IPS DF 6.9 (cell line): ENCODE measurements around the gene GUCY1A1.

ENCODE experiments used
- DNase-seq: peaks from one replicate; pipeline ENCODE4 v3.0.0-alpha.2; 2013; ENCODE audit warnings: low read depth, low spot score
- H3K27ac ChIP-seq: one replicate; pipeline ENCODE4 v1.5.1; 2013; ENCODE audit warnings: low read length, control low read depth
- H3K27me3 ChIP-seq: 2 replicates; pipeline ENCODE4 v1.6.1; 2013; ENCODE audit warnings: mild to moderate bottlenecking, low read length; ENCODE audit not compliant: control insufficient read depth, insufficient read depth
- H3K36me3 ChIP-seq: 2 replicates; pipeline ENCODE4 v1.6.1; 2013; ENCODE audit warnings: low read length; ENCODE audit not compliant: control insufficient read depth, insufficient read depth
- H3K4me1 ChIP-seq: 2 replicates; pipeline ENCODE4 v1.6.1; 2013; ENCODE audit warnings: low read length; ENCODE audit not compliant: control insufficient read depth, insufficient read depth
- H3K4me3 ChIP-seq: 2 replicates; pipeline ENCODE4 v1.5.1; 2013; ENCODE audit warnings: mild to moderate bottlenecking, low read length
- H3K9me3 ChIP-seq: 2 replicates; pipeline ENCODE4 v1.6.1; 2013; ENCODE audit warnings: low read length, inconsistent platforms; ENCODE audit not compliant: control insufficient read depth, insufficient read depth
- WGBS: extraction: QIAGEN DNeasy Blood & Tissue Kit; methylation state at CpG from one replicate; pipeline ENCODE4 v1.1.7; 2013; ENCODE audit warnings: mixed read lengths, missing lambda C conversion rate; ENCODE audit not compliant: insufficient read length, insufficient coverage; 5-methylcytosine and 5-hydroxymethylcytosine counted together

The GUCY1A1 gene

DNA sequence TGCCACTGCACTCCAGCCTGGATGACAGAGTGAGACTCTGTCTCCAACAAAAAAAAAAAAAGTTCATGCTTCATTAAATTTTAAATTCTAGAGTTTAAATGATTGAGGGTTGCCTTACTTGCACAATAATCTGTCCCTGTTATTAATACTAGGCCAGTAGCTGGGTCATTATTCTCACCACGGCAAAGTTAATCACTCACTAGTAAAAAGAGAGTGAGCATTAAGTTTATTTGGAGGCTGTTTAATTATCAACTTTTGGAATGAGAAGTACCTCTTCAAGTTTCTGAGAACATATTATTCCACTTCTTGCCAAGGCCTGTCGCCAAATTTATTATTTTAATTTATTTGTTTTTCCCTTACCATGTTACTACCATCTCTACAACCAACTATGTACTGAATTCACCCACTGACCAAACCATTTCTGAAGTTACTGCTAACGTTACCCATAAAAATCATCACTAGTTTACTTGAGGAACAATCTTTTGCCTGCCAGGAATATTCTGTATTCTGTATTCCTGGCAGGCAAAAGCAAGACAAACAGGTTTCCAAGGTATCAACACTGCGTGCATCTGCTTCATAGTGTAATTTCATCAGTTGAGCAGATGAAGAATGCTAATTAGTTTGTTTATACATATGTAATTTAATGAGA lies 26.5 kb downstream of the GUCY1A1 start:
- no peaks in the 10 kb centered on the region for H3K4me1 ChIP-seq
- no peaks in the 10 kb centered on the region for H3K27me3 ChIP-seq
- no peaks in the 10 kb centered on the region for H3K36me3 ChIP-seq
- H3K27ac ChIP-seq = no peak overlapping the region
- WGBS = no CpG with 5 or more reads among the region's 4 CpGs
- no peak for DNase-seq
- no peak overlapping the region for H3K4me3 ChIP-seq
- H3K9me3 ChIP-seq = no peaks in the 10 kb centered on the region

DNA sequence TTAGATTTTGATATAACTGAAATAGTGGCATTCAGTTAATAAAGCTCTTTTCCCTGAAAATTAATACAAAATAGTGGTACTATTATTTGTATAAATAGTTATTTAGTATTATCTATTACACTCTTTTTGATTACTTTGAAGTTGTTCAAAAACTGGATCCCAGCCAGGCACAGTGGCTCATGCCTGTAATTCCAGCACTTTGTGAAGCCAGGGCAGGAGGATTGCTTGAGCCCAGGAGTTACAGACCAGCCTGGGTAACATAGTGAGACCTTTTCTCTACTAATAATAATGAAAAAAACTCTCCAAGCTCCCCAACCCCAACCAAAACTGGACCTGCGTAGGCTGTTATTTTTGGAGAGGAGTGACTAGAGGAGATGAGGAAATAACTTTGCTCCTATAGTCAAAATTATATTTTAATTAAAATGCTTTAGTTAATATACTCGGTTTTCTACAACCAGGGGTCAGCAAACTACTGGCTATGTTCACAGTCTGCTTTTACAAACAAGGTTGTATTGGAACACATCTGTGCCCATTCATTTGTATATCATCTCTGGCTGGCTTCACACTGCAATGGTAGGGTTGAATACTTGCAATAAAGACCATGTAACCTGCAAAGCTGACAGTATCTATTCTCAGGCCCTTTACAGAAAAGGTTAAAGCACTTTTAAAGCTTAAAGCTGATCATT lies 27.6 kb downstream of the GUCY1A1 start:
- Histone ChIP-seq H3K27ac (no peak overlapping the region), H3K9me3 (no peaks in the 10 kb centered on the region), H3K27me3 (no peaks in the 10 kb centered on the region), H3K4me3 (no peak overlapping the region), H3K36me3 (no peaks in the 10 kb centered on the region), H3K4me1 (no peaks in the 10 kb centered on the region)
- no peak for DNase-seq
- no CpG with 5 or more reads among the region's 2 CpGs for WGBS

DNA sequence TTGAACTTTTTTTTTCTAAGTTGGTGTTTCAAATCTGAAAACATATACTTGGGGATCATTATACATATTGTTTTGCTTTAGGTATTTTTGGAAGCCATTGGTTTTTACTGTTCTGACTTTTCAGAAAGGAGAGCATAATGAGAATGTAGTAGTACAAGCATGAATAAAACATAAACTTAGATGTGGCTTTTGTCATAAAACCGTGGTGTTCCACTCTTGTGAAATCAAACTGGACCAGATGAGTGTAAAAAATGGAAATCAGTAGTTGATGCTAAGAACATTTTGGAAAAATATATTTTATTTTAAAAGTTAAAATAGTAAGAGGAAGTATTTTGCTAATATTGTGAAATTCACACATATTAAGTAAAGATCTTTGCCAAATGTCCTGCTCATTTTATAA lies 29.6 kb downstream of the GUCY1A1 start:
- H3K4me3 ChIP-seq = no peak overlapping the region

DNA sequence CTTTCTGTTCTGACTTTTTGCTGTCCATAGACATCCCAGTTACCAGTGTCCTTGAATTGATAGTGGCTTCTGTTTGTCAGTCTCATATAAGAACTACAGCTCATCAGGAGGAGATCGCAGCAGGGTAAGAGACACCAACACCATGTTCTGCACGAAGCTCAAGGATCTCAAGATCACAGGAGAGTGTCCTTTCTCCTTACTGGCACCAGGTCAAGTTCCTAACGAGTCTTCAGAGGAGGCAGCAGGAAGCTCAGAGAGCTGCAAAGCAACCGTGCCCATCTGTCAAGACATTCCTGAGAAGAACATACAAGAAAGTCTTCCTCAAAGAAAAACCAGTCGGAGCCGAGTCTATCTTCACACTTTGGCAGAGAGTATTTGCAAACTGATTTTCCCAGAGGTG lies 30.1 kb downstream of the GUCY1A1 start:
- Histone ChIP-seq H3K4me3 (no peak overlapping the region), H3K4me1 (no peaks in the 10 kb centered on the region), H3K27me3 (no peaks in the 10 kb centered on the region), H3K36me3 (no peaks in the 10 kb centered on the region), H3K27ac (no peak overlapping the region), H3K9me3 (no peaks in the 10 kb centered on the region)
- no CpG with 5 or more reads among the region's 6 CpGs for WGBS
- DNase-seq = no peak

More for the DNA sequence above, 29.6 kb downstream of the GUCY1A1 start:
- whole genome bisulfite sequencing = no CpG with 5 or more reads among the region's 1 CpG
- Histone ChIP-seq H3K27ac (no peak overlapping the region), H3K9me3 (no peaks in the 10 kb centered on the region), H3K27me3 (no peaks in the 10 kb centered on the region), H3K36me3 (no peaks in the 10 kb centered on the region), H3K4me1 (no peaks in the 10 kb centered on the region)
- DNase-seq = no peak

DNA sequence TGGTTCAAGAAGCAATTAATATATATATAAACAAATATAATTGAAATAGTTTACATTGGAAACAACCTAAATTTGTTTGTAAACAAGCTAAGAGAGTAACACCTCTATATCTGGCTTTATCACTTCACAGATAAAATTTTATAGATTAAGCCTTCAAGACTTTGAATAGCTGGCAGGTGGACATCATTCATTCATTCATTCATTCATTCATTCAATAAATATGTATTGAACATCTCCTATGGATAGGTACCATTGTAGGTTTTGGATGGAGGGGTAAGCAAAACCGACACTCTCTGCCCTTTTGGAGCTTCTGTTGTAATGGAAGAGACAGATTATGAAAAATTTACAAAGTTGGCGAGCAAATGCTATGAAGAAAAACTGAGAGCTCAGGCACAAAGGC lies 35.2 kb downstream of the GUCY1A1 start:
- Histone ChIP-seq H3K36me3 (no peaks in the 10 kb centered on the region), H3K27ac (no peak overlapping the region), H3K27me3 (no peaks in the 10 kb centered on the region), H3K4me1 (no peaks in the 10 kb centered on the region), H3K4me3 (no peak overlapping the region), H3K9me3 (no peaks in the 10 kb centered on the region)
- WGBS = no CpG with 5 or more reads among the region's 2 CpGs
- DNase-seq = no peak

DNA sequence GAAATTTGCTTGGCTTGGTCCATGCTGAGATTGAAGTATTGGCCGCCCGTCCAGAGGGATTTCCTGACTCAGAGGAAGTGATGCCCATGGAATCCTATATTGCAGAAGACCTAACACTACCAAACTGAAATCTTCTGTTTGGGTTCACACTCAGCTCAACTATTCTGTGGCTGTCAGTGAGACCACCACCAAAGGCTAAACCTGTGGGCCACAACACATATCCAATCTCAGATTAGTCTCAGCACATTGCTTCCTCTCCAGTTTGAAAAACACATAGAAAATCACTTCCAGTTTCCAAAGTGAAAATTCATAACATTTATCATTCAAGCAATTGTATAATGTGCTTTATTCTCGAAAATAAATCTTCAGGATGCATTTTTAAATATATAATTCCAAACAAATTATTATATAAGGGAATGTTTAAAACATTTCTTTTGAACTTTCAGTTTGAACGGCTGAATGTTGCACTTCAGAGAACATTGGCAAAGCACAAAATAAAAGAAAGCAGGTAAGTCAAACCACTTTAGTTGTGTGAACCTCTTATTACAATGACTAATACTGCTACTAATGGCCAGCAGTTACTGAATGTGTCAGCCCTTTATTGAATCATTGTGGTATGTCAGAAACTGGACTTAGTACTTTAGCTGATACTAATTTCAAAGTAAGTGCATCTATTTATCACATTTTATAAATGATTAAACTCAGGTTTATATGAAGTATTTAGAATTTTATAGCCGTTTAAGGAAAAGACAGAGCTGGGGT lies 37.0 kb downstream of the GUCY1A1 start:
- Histone ChIP-seq H3K9me3 (no peaks in the 10 kb centered on the region), H3K27me3 (no peaks in the 10 kb centered on the region), H3K4me1 (no peaks in the 10 kb centered on the region), H3K36me3 (no peaks in the 10 kb centered on the region), H3K27ac (no peak overlapping the region), H3K4me3 (no peak overlapping the region)
- no peak for DNase-seq
- WGBS = no CpG with 5 or more reads among the region's 5 CpGs

DNA sequence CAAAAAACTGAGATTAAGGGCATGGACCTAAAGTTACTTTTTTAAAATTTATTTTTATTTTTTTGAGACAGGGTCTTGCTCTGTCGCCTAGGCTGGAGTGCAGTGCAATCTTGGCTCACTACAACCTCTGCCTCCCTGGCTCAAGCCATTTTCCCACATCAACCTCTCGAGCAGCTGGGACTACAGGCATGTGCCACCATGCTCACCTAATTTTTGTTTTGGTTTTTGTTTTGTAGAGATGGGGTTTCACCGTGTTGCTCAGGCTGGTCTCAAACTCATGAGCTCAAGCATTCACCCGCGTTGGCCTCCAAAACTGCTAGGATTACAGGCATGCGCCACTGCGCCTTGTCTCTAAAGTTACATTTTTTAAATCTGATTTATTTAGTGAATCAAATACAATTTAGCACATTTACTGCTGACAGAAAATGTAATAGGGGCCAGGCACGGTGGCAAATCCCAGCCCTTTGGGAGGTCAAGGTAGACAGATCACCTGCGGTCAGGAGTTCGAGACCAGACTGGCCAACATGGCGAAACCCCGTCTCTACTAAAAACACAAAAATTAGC lies 38.3 kb downstream of the GUCY1A1 start:
- no peaks in the 10 kb centered on the region for H3K4me1 ChIP-seq
- no peaks in the 10 kb centered on the region for H3K27me3 ChIP-seq
- WGBS = no CpG with 5 or more reads among the region's 12 CpGs
- no peak overlapping the region for H3K27ac ChIP-seq
- DNase-seq = no peak
- H3K9me3 ChIP-seq = no peaks in the 10 kb centered on the region
- H3K4me3 ChIP-seq = no peak overlapping the region
- H3K36me3 ChIP-seq = no peaks in the 10 kb centered on the region

DNA sequence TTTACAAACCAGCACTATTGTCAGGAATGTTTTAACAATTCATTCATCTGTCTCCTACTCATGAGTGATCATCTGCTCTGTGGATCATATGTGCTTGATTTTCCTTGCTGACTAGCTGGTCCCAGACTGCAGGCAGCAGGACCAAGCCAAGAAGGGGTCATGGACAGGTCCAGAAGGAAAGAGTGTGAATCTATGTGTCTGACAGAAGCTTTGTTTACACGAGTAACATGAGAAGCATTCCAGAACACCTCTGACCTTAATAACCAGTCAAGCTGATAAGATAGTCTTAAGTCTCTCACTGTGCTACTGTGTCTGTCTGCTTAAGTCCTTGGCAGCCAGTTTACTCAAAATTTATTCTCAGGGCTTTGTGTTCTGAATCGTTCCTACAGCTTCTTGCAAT lies 39.0 kb downstream of the GUCY1A1 start:
- Histone ChIP-seq H3K9me3 (no peaks in the 10 kb centered on the region), H3K4me1 (no peaks in the 10 kb centered on the region), H3K27ac (no peak overlapping the region), H3K27me3 (no peaks in the 10 kb centered on the region), H3K4me3 (no peak overlapping the region), H3K36me3 (no peaks in the 10 kb centered on the region)
- DNase-seq = no peak
- WGBS = no CpG with 5 or more reads among the region's 2 CpGs

DNA sequence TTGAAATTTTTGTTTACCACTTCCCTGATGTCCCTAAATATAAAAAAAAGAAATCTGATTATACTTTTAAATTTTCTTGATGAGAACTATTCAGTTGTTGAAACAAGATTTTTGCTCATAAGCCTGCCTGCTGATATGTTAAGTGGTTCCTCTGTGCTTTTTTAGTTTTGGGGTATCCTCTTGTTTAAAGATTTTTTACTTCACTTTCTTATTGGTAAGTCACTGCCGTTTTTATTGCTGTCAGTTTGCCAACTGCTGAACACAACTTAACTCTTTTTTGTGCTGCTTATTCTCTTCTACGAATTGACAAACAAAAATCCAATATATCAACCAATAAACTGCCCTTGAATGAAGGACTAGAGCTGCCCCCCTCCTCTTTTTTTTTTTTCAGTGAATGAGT lies 39.5 kb downstream of the GUCY1A1 start:
- WGBS = no CpG with 5 or more reads among the region's 2 CpGs

DNA sequence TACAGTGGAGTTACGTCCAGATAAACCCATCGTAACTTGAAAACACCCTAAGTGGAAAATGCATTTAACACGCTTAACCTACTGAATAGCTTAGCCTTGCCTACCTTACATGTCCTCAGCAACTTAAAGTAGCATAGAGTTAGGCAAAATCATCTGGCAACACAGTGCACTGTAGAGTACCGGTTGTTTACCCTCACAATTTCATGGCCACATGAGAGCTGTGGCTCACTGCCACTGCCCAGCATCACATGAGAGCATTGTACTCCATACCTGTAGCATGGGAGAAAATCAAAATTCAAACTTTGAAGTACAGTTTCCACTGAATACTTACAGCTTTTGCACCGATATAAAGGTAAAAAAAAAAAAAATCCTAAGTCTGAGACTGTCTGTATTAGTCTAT lies 40.6 kb downstream of the GUCY1A1 start:
- WGBS = no CpG with 5 or more reads among the region's 5 CpGs
- Histone ChIP-seq H3K36me3 (no peaks in the 10 kb centered on the region), H3K27me3 (no peaks in the 10 kb centered on the region), H3K4me3 (no peak overlapping the region), H3K27ac (no peak overlapping the region), H3K4me1 (no peaks in the 10 kb centered on the region), H3K9me3 (no peaks in the 10 kb centered on the region)
- DNase-seq = no peak

More for the DNA sequence above, 39.5 kb downstream of the GUCY1A1 start:
- Histone ChIP-seq H3K36me3 (no peaks in the 10 kb centered on the region), H3K4me1 (no peaks in the 10 kb centered on the region), H3K9me3 (no peaks in the 10 kb centered on the region), H3K4me3 (no peak overlapping the region), H3K27me3 (no peaks in the 10 kb centered on the region), H3K27ac (no peak overlapping the region)
- no peak for DNase-seq
